ENCODE data around the gene EP300.

GRCh38 chr22:41201141-41201540 lies 108.7 kb downstream of the EP300 start:
- TF ChIP-seq CTCF (IDR thresholded peaks at IDR 0.05) (no peak), POLR2A (IDR thresholded peaks at IDR 0.05) (no peak)

Measured in right lobe of liver (tissue), 4 donors.